HG03565 (cell line): ENCODE measurements around the gene TUBGCP6.

Experiments used
- ATAC-seq: cut with Tn5 transposase; IDR thresholded peaks from one replicate; pipeline ENCODE4 v1.9.1; 2021; ENCODE audit warnings: mild to moderate bottlenecking, moderate library complexity; ENCODE audit not compliant: unreplicated experiment

The TUBGCP6 gene

DNA sequence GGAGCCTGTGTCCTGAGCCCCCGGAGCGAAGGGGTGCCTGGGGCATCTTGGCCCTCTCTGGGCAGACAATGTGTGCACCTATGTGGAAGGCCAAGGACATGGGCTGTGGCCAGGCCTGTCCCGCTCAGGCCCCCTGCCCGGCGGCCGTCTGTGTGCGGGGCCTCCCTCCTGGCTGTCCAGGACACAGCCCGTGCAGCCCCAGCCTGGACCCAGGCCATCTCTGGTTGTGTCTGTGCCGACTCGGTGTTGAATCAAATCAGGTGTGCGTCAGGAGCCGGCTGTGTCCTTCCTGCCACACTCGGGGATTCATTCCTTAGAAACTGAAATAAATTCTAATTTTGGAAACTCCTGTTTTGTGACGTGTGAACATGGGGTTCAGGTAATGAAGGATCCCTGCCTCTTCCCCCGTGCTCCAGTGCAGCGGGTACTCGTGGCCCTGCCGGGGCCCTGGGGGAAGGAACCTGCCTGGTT is 45.5 kb downstream of the TUBGCP6 start:
- ATAC-seq = no peak

DNA sequence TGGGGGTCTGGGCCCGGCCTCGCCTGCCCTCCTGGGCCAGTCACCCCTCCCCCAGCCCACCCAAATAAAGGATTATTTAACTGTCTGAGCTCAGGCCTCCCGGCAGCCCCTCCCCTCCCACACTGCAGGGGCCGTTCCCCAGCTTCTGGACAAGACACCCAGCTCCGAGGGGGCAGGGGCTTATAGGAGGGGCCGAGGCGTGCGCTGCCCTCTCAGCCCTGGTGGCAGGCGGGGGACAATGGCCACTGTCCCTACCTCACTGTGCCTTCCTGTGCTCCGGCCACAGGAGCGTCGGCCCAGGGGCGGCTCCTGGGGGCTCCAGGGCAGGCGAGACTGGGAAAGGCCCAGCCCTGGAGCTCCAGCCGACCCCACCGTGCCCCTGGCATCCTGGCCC is 46.2 kb downstream of the TUBGCP6 start:
- no peak for ATAC-seq

DNA sequence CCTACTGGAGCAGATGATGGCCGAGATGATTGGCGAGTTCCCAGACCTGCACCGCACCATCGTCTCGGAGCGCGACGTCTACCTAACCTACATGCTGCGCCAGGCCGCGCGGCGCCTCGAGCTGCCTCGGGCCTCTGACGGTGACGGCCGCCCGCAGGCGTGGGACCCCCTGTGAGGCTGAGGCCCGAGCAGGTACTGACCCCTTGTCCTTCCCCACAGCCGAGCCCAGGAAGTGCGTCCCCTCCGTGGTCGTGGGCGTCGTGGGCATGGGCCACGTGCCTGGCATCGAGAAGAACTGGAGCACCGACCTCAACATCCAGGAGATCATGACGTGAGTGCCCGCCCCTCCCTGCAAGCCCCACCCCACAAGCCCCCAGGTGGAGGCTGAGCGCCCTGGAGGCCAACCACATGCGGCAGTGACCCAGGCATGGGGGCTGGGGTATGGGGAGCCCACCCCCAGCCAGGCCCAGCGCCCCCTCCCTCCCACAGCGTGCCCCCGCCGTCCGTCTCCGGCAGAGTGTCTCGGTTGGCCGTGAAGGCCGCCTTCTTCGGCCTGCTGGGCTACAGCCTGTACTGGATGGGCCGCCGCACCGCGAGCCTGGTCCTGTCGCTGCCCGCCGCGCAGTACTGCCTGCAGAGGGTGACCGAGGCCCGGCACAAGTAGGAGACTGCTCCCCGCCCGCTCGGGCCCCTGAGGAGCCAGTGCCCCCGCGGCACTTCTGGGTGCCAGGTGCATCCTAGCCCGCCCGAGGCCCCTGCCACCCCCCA is 46.8 kb downstream of the TUBGCP6 start:
- no peak for ATAC-seq

GRCh38 chr22:50197000-50197800 is 47.6 kb downstream of the TUBGCP6 start:
- no peak for ATAC-seq

DNA sequence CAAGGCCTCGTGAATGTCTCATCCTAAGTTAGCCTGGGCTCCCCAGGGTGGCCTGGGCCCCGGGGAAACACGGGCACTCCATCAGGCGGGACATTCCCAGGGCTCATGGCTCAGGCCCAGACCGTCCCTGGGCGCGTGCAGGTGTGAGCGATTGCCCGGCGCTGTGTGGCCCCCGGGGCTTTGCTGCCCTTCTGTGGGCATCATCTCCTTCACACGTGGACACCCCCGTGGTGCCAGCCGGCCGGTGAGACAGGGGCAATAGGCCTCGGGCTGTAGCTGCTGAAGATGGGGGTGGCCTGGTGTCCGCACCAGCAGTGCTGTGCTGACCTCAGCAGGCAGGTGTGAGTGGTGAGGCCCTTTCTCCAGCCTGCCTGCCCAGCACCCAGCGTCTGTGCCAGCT is 48.6 kb downstream of the TUBGCP6 start:
- ATAC-seq = no peak

DNA sequence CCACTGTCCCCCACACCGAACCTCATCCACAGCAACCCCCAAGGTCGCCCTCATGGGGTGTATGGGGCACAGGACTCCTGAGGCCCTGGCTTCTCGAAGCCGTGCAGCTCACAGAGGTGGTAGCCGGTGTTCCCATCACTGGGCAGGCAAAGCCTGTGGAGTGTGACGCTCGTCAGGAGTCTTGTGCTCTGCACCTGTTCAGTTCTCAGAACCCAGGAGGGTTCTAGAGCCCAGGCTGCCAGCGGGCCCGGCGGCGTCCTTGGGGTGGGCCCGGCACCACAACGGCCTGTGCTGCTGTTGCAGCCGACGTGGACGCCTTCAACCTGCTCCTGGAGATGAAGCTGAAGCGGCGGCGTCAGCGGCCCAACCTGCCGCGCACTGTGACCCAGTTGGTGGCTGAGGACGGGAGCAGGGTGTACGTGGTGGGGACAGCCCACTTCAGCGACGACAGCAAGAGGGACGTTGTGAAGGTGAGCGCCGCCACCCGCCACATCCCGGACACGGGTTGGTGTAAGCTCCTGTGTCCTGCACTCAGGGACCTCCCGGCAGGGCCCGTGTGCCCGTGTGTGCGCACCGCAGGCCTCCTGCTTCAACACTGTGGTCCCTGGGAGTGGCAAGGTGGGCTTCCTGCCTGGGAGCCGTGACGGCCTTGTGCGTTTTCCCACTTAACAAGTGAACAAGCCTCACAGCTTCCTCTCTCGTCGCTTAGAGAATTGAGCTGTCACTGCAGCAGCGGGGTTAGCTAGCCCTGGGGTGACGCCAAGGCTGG is 50.6 kb downstream of the TUBGCP6 start:
- no peak for ATAC-seq

GRCh38 chr22:50193621-50194020 is 51.2 kb downstream of the TUBGCP6 start:
- no peak for ATAC-seq

DNA sequence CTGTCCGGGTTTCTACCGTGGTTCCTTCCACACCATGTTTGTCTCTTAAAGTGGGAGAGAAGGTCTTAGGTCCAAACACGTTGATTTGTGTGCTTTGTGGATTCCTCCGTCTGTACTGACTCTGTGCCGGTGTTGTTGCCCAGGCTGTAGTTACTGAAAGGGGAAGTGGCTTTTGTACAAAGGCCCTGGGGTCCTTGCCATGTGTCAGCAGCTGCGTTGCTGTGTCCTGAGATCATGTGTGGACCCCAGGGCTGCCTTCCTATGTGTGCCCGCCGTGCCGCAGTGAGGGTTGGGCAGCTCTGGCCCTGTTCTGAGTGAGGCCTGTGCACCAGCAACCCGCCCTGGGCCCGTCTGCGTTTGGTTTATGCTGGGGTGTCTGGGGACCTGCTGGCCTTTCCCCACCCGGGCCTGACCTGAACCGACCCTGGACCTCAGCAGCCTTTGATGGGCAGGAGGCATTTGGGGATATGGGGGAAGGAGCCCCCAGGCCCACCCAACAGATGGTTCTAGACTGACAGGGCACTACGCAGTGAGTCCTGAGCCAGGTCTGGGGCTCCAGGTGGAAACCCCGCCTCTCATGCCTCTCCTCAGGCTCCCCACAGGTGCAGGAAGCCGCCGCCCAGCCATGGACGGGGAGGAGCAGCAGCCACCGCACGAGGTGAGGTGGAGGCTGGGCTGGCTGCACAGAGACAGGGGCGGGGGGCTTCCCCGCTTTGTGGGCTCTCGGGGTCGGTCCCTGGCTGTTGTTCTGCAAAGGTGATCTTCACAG is 52.2 kb downstream of the TUBGCP6 start:
- no peak for ATAC-seq

- ATAC-seq = no peak
Measured at GRCh38 chr22:50190941-50191741, 53.7 kb downstream of the TUBGCP6 start.

DNA sequence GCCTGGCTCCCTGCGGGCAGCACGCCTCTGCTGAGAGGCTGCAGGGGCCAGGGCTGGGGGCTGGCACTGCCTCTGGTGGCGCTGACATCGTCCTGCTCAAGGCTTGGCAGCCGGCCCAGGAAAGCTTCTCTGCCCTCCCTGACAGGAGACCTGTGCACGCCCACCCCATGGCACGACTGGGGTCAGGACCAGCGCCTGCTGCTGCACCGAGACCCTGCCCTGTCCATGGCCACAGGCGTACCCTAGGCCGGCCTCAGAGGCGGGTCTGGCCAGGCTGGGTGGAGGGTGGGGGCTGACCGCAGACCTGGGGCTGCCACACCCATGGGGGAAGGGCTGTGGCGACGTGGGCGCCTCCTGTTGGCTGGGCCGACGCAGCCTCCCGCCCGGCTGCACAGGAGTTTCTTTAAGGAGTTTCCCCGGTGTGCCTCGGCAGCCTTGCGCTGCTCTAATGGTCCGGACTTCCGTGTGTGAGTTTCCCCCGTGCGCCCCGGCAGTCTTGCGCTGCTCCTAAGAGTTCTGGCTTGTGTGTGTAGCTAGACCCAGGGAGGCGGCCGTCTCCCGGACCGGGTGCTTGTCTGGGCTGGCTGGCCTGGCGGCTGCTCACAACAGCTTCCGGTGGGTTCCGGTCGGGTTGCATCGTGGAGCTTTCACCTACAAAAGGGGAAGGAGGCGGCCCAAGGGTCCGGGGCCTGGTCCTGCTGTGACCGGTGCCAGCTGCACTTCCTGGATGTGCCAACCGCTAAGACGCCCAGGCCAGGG is 54.5 kb downstream of the TUBGCP6 start:
- peak; percentile 23 for ATAC-seq

DNA sequence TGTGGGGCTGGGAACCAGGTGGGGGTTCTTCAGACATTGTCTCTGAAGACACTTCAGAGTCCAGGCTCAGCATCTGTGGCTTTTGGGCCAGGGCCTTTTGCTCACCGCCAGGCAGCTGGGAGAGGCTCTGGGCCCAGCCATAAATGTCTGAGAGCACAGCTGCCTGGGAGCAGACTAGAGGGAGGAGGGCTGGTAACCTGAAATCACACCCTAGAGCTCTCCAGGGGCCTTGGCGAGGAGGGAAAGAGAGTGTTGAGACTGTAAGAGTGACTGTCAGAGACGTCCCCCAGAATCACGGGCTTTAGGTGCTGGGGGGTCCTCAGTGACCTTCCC is 55.0 kb downstream of the TUBGCP6 start:
- no peak for ATAC-seq

- ATAC-seq = no peak
Measured at GRCh38 chr22:50189184-50189848, 55.5 kb downstream of the TUBGCP6 start.

DNA sequence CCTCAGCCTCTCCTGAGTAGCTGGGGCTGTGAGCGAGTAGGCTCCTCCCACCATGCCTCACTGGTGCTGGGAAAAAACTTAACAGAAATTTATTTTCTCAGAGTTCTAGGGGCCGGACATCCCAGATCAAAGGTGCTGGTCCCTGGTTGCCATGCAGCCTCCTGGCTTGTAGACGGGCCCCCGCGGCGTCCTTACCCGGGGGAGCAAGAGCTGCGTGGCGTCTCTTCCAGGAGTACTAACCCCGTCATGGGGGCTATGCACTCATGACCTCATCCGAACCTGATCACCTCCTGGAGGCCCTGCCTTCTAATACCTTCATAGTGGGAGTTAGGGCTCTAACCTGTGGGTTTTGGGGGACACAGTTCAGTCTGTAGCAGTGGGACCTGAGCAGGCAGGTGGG is 56.5 kb downstream of the TUBGCP6 start:
- ATAC-seq = no peak

GRCh38 chr22:50186761-50187523 is 57.9 kb downstream of the TUBGCP6 start:
- ATAC-seq = no peak

DNA sequence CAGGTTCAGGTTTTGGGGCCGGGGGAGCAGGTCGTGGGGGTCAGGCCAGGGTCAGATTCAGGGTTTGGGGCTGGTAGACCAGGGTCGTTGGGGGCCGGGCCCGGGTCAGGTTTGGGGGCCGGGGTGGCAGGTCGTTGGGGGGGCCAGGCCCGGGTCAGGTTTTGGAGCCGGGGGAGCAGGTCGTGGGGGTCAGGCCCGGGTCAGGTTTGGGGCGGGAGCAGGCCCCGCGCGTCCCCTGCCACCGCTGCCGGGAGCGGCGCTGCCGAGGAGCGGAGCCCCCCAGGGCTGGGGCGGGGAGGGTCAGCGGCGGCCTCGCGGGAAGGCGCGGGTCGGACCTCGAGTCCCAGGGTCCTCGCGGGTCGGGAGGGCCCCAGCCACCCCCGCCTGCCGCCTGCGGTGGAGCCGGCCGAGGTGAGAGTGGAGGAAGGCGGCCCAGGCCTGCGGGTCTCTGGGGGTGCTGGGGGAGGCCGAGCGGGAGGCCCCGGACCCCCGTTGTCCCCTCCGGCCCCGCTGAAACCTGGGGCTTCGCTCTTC is 58.6 kb downstream of the TUBGCP6 start:
- no peak for ATAC-seq

GRCh38 chr22:50185375-50186087 is 59.3 kb downstream of the TUBGCP6 start, which contains the start of gene TRABD:
TRABD (plus strand) TSS chr22:50185913; CDS start chr22:50193061, 7,148 bp downstream.
- ATAC-seq = peak; percentile 29

GRCh38 chr22:50184902-50185374 is 59.9 kb downstream of the TUBGCP6 start:
- ATAC-seq = peak; percentile 11
